Anterior cingulate cortex (tissue), 58 donors: ENCODE results near the gene MXI1.
A peak's percentile ranks its signal among the peaks of the same experiment; 100 is the strongest.
"Not testable (repeated sequence)": the region's sequence is repeated elsewhere in the genome, so short reads cannot be mapped to it uniquely, and the experiment has no call there.

Experiments
- DNase-seq, 58 donors: peaks; one replicate each; lab custom pipeline; 2025; lab: John Stamatoyannopoulos, UW

The MXI1 gene

DNA sequence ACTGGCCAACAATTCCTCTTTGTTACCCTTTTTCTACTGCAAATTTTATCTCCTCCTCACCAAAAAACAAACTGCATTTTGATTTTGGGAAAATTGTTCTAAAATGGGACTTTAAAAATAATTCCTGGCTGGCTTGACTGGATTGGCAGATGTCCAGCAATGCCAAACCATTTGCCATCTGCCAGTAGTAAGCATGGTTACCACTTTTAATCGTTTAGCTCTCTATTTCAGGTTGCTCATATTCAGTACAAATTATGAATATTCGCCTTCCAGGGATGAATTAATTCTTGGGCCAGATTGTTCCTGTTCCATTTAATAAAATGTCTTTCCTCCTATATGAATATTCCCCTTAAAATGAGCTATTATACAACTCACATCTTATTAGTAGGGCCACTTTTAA is 61.6 kb downstream of the MXI1 start:
- DNase-seq, result peak in 1 of 58 donors; percentile 16

DNA sequence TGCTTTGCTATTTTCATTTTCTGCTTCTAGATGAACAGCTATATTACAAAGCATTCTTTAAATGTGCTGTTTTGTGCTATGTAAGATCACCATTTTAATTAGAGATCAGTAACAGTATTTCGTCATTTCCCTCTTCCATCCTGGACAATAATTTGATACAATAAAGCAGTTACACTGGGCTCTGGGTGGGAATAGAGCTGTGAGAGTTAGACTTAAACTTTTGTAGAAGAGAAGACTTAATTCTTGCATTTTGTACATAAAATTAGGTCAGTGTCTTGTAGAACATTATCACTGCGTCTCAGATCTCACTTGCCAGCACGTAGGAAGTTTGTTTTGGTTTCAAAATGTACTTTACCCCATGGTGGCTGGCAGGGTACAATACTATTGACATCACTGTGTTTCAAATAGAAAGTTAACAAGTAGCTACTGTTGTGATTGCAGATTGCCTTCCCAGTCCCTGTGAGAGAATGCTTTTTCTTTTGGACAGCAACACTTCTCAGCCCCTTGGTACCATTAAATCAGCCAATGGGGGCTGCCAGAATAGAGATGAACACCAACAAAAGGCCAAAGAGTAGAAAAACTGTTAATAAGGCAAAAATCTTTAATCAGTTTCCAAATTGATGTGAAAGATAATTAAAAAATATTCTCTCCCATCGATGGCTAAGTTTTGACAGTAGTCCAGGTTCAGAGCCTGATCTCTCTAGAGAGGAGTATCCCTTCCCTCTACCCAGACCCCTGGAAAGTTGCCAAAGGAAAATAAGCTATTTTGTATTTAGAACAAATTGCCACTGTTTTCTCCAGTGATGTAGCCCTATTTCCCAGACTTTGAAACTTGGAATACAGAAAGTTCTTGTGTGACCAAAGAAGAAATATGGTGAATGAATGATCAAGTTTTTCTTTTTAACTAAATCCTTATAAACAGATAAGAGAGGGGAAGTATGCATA is 62.2 kb downstream of the MXI1 start:
- peak in 35 of 58 donors; percentile 10 to 89 (median 37) for DNase-seq

DNA sequence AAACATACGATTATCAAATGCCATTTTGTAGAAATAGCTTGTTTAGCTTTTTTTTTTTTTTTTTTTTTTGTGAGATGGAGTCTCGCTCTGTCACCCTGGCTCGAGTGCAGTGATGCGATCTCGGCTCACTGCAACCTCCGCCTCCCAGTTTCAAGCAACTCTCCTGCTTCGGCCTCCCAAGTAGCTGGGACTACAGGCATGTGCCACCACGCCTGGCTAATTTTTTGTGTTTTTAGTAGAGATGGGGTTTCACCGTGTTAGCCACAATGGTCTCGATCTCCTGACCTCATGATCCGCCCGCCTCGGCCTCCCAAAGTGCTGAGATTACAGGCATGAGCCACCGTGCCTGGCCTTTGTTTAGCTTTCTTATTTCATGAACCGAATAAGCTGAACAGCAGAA is 65.6 kb downstream of the MXI1 start:
- DNase-seq, result not testable (repeated sequence)

DNA sequence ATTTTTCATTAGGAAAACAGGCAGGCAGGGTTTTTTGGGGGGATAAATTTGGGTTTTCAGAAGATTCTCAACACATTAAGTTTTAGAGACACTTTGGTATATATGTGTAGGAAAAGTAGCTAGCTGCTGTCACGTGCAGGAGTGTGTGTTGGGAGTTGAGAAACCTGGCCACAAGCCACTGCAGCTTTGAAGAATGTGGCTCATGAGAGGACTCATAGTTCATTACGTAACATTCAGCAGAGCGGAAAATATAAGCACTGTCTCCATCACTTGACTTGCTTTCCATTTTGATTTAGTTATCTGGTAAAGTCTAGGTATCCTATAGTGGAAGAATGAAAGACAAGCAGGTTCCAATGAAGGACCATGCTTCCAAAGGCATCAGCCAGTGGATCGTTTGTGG is 66.1 kb downstream of the MXI1 start:
- DNase-seq, result peak in 17 of 58 donors; percentile 5 to 72 (median 21)

GRCh38 chr10:110274072-110274627 is 66.7 kb downstream of the MXI1 start:
- DNase-seq, result no peak

DNA sequence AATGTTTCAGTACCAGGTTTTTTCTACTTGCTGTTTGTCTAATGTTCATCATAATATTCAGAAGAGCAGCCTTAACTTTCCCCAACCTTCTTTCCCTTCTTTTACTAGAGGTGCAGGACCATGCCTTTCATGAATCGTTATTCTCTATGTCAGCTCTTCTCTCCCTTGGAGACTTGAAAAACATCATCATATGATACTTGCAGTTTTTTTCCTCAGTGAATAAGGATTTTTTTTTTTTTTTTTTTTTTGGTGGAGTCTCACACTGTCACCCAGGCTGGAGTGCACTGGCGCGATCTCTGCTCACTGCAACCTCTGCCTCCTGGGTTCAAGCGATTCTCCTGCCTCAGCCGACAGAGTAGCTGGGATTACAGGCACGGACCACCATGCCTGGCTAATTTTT is 67.2 kb downstream of the MXI1 start:
- no peak for DNase-seq

GRCh38 chr10:110275128-110275729 is 67.8 kb downstream of the MXI1 start:
- DNase-seq, result peak in 2 of 58 donors; percentile 22 to 34

DNA sequence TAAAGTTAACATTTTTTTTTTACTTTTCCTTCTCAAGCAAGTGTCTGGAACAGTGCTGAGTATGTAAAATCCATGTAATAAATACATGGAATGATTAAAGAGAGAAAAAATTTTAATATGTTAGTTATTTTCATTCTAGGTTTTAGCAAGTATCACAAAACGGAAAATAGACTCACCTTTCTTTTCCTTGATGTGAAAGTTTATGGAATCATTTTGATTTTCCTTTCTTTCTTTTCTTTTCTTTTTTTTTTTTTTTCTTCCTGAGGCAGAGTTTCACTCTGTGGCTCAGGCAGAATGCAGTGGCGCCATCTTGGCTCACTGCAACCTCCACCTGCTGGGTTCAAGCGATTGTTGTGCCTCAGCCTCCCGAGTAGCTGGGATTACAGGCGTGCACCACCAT is 69.2 kb downstream of the MXI1 start:
- DNase-seq, result no peak

DNA sequence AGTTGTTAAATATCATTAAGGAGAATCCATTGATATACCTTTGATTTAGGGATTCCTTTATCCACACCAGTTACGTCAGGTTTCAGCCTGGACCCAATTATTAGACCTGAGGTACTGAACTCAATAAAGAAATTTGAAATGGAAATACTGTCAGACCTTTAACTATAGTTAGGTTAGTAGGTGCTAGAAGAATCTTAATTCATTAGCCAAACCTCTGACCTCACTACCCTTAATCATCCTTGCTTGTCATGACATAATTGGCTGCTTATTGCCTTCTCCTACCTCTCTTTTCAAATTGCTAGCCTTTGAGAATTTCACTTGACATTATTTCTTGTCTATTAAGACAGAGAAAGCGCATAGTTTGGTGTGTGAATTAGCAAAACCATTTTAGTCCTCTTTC is 70.2 kb downstream of the MXI1 start:
- no peak for DNase-seq

GRCh38 chr10:110278562-110279406 is 71.4 kb downstream of the MXI1 start:
- no peak for DNase-seq

DNA sequence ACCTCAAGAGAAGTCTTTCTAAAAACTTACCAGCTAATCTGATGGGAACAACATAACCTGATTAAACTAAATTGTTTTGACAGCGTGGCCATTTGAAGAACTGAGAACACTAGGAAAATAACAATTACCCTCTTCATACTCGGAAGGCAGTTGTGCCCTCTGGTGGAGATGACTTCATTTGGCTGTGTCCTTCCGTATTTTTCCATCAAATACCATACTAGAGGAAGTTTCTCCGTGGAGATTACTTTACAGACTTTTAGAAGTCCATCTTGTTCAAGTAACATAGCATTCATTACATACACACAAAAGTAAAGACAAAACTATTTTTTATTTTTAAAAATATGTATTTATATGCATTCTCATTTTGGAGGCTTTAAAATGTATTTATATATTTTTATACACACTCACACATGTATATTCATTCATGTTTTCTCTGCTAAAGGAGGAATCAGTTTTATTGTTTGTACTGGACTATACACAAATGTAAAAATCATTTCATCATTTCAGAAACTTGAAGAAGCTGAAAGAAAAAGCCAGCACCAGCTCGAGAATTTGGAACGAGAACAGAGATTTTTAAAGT is 72.1 kb downstream of the MXI1 start:
- peak in 38 of 58 donors; percentile 3 to 79 (median 37) for DNase-seq

DNA sequence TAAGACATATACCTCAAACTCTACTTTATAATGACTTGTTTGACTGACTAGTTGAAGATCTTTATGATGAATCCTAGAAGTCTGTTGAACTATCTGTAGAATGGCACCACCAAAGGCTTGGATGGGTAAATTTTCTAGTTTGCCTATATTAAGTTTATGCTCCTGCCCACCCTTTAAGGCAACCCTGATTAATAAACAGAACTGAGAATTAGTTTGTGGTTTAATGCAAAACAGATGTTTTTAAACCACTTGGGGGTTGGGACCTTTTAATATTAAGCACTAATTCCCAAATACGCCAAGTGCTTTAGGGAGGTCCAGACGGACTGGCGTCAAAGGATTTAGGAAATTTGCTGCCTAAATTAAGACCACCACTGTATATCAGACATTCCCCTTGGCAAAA is 76.9 kb downstream of the MXI1 start:
- DNase-seq, result no peak

DNA sequence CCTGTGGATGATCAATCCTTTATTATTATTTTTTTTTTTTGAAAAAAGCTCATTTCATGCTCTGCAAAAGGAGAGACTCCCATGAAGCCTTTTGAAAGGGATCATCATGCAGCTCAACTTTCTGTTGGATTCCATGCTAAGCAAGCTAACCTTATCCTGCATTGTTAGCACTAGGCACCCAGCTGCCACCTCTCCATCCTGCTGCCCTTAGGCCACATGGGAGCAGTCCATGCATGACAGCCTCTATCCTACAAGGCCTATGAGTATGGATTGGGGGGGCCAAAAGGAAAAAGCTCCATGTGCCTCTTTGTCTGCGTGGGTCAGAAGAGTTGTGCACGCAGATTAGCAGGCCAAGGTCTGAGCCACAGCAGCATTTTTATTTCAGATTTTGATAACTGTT is 78.1 kb downstream of the MXI1 start:
- DNase-seq, result no peak

DNA sequence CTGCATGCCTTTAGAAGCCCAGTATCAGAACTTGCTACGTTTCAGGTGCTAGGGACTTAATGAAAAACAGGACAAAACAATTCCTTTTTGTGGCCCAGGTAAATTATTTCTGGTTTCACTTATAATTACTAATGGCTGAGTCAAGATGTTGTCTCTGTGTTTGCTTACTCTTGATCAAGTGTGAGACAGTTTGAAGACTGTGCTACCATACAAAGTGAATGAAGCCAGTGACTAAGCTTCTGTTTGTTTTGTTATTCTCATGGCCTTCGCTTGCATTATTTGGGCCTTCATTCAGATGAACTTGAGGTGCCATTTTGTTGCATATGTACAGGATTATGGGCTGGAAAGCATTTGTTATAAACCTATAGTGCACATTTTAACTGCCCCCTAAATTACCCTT is 79.4 kb downstream of the MXI1 start:
- DNase-seq, result no peak

DNA sequence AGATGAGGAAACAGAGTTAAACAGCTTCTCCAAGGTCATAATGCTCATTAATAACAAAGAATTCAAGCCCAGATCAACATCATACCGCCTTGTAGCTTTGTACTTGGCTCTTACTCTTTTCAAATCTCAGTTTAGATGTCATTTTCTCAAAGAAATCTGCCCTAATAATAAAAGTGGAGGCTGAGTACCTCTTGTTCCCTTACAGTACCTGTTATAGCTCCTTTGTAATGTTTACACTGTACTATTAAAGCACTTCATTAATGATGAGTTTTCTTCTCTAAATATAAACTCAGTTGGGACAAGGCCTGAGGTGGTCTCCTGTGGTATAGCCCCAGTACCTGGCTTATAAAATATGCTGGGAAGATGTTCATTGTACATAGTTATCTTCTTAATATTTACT is 89.6 kb downstream of the MXI1 start:
- no peak for DNase-seq

GRCh38 chr10:110300486-110300986 is 93.1 kb downstream of the MXI1 start:
- DNase-seq, result no peak

DNA sequence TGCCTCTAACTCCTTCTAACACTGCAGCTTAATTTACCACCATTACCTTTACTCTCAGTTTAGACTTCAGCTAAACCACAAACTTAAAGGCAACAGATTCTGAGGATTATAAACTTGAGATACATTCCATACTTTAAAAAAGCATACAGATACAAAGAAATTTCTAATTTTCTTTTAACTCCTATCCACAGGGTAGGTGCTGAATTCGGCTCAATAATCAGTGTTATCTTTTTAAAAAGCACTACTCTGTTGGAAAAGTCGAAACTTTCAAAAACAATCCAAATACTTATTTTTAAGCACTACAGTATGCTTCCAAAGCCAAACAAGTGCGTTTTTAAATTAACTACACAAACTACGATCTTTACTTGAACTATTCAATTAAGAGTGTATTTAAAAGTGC is 96.3 kb downstream of the MXI1 start:
- no peak for DNase-seq

GRCh38 chr10:110304394-110304779 is 97.0 kb downstream of the MXI1 start:
- peak in 1 of 58 donors; percentile 37 for DNase-seq

DNA sequence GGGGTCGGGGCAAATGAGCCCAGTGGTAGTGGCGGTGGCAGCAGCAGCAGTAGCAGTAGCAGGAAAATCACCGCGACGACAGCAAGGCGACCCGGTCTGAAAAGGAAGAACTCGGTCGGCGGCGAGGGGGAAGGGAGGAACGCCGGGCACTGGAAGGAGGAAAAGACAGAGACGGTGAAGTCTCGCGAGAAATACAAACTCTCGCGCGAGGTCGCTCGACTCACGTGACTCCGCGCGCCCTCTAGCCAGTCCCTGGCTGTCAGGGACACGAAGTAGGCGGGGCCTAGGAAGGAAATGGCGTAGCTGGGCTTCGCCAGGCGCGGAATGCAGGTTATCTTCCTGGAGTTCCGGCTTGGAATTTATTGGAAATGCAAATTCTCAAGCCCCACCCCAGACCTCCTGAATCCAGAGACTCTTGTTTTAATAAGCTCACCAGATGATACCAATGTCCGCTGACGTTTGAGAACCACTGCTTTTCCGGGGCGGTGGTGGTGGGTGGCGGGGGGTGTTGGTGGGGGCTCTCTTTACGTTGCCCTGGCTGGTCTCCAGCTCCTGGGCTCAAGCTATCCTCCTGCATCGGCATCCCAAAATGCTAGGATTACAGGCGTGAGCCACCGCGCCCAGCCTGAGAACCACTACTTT is 97.5 kb downstream of the MXI1 start, which contains the start of gene SMNDC1:
Gene SMNDC1 (minus strand): TSS at position 141 of the 642 bp plus-strand sequence. CDS start 1,333 bp downstream, outside the sequence.
- peak; percentile 69 to 99 (median 96) for DNase-seq
